Measurements from ENCODE around the gene KLHL24. TPM values are rescaled to one million over a fixed set of nuclear protein-coding genes. Genes with fewer than 3 reads are reported as not detected.
A peak's percentile ranks its signal among the peaks of the same experiment; 100 is the strongest.
"Not testable (repeated sequence)": the region's sequence is repeated elsewhere in the genome, so short reads cannot be mapped to it uniquely, and the experiment has no call there.

KLHL24 gene
- total RNA-seq, 1 donor from 2014 or later: 82.8 TPM

DNA sequence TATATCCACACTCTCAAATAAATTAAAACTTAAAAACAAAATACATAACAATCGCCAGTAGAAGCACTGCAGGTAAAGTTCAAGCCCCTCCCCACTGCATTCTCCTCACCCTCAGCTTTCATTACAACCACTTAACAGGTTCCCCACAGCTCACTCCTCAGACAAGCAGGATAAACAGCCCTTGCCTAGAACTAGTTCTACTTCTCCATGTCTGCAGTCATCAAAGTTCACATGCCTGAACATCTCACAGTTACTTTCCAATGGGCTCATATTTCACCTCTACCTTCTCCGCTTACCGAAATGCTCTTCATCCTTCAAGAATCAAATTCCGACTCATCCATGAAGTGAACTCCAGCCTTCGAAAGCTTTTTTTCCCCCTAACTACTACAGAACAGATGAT lies 66.3 kb downstream of the KLHL24 start:
- peak; percentile 10 for ATAC-seq
- TF ChIP-seq, protein P1, sequence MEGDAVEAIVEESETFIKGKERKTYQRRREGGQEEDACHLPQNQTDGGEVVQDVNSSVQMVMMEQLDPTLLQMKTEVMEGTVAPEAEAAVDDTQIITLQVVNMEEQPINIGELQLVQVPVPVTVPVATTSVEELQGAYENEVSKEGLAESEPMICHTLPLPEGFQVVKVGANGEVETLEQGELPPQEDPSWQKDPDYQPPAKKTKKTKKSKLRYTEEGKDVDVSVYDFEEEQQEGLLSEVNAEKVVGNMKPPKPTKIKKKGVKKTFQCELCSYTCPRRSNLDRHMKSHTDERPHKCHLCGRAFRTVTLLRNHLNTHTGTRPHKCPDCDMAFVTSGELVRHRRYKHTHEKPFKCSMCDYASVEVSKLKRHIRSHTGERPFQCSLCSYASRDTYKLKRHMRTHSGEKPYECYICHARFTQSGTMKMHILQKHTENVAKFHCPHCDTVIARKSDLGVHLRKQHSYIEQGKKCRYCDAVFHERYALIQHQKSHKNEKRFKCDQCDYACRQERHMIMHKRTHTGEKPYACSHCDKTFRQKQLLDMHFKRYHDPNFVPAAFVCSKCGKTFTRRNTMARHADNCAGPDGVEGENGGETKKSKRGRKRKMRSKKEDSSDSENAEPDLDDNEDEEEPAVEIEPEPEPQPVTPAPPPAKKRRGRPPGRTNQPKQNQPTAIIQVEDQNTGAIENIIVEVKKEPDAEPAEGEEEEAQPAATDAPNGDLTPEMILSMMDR (IDR thresholded peaks at IDR 0.05): no peak
- no peak for DNase-seq
- no peak overlapping the region for H3K4me3 ChIP-seq
- intact Hi-C loops (cut with DNase I): no loop called here
- H3K27ac ChIP-seq: no peak overlapping the region
- H3K36me3 ChIP-seq: no peaks in the 10 kb centered on the region
- peaks cover 15% of the 10 kb centered on the region for H3K4me1 ChIP-seq
- H3K27me3 ChIP-seq: no peaks in the 10 kb centered on the region
- H3K9me3 ChIP-seq: no peaks in the 10 kb centered on the region

DNA sequence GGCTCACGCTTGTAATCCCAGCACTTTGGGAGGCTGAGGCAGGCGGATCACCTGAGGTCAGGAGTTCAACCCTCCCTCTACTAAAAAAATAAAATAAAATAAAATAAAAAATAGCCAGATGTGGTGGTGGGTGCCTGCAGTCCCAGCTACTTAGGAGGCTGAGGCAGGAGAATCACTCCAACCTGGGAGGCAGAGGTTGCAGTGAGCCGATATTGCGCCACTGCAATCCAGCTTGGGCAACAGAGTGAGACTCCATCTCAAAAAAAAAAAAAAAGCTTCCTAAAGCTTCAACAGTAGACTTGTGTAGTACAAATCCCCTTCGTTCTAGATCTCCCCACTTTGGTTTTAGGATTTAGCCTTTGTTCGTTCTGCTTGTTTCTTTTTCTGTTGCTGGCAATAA lies 68.5 kb downstream of the KLHL24 start:
- not testable (repeated sequence) for ATAC-seq, DNase-seq

DNA sequence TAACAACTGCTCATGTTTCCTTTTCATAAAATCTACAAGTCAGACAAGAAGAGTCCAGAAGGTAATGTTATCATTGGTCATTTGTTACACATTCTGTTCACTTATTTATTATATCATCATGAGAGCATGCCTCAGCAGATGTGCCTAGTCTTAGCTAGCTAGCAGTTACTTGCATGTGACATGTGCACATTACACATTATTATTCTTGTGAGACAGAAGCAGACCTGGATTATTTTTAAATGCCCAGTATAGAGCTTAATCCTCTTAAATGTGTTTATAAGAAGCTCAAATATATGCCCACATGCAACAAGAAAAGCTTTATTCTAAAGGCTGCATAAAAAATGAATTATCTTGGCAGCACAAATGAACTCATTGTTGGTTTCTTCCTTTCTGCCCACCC lies 74.8 kb downstream of the KLHL24 start:
- no peak overlapping the region for H3K4me3 ChIP-seq
- intact Hi-C loops (cut with DNase I): no loop called here

More for the DNA sequence above, 68.5 kb downstream of the KLHL24 start:
- H3K9me3 ChIP-seq; H3K27me3 ChIP-seq; intact Hi-C loops (cut with DNase I); H3K36me3 ChIP-seq; H3K4me3 ChIP-seq; H3K27ac ChIP-seq: not testable (repeated sequence)
- peaks cover 14% of the 10 kb centered on the region for H3K4me1 ChIP-seq

DNA sequence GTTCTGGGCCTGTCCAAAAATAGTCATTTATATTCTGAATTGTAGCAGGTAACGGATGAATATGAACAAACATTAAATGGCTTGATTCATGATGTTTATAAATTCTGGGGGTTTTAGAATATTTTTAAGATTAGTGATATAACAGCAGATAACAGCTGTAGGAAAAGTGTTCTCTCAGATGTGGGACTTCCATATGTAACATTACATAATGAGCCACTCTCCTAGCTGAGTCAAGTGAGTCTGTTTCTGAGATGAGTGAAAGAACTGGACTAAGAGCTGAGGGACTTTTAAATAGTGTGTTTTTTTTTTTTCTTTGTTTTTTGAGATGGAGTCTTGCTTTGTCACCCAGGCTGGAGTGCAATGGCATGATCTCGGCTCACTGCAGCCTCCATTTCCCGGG lies 76.1 kb downstream of the KLHL24 start:
- H3K27me3 ChIP-seq: no peaks in the 10 kb centered on the region
- peaks cover 5% of the 10 kb centered on the region for H3K36me3 ChIP-seq
- H3K4me1 ChIP-seq: no peaks in the 10 kb centered on the region
- TF ChIP-seq, protein P1 (IDR thresholded peaks at IDR 0.05): no peak
- no peak for DNase-seq
- no peak overlapping the region for H3K27ac ChIP-seq
- no peaks in the 10 kb centered on the region for H3K9me3 ChIP-seq
- no peak for ATAC-seq
- intact Hi-C loops (cut with DNase I): no loop called here
- no peak overlapping the region for H3K4me3 ChIP-seq

More for the DNA sequence above, 74.8 kb downstream of the KLHL24 start:
- no peak for ATAC-seq
- H3K4me1 ChIP-seq: no peaks in the 10 kb centered on the region
- H3K36me3 ChIP-seq: no peaks in the 10 kb centered on the region
- TF ChIP-seq, protein P1 (IDR thresholded peaks at IDR 0.05): no peak
- no peak for DNase-seq
- H3K27me3 ChIP-seq: no peaks in the 10 kb centered on the region
- H3K9me3 ChIP-seq: no peaks in the 10 kb centered on the region
- H3K27ac ChIP-seq: no peak overlapping the region

DNA sequence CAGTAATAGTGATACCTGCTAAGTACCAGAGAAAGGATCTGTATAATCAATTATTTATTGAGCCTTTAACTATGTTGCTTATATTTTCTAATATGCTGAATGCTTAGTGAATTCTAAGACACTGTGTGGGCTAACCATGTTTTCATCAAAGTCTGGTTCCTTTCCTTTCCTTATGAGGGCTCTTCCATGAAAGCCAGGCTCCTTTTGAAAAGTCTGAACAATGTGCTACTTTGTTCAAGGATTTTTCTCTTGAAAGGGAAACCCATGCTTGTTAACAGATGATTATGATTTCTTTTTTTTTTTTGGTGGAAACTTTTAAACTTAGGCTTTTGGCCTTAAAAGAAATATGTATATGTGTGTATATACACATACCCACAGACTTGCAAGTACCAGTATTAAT lies 79.2 kb downstream of the KLHL24 start:
- H3K9me3 ChIP-seq: no peaks in the 10 kb centered on the region
- H3K36me3 ChIP-seq: peaks cover 34% of the 10 kb centered on the region
- intact Hi-C loops (cut with DNase I): no loop called here
- no peak overlapping the region for H3K27ac ChIP-seq
- H3K27me3 ChIP-seq: no peaks in the 10 kb centered on the region
- TF ChIP-seq, protein P1 (IDR thresholded peaks at IDR 0.05): no peak
- no peak for DNase-seq
- no peak for ATAC-seq
- H3K4me1 ChIP-seq: no peaks in the 10 kb centered on the region
- H3K4me3 ChIP-seq: no peak overlapping the region

DNA sequence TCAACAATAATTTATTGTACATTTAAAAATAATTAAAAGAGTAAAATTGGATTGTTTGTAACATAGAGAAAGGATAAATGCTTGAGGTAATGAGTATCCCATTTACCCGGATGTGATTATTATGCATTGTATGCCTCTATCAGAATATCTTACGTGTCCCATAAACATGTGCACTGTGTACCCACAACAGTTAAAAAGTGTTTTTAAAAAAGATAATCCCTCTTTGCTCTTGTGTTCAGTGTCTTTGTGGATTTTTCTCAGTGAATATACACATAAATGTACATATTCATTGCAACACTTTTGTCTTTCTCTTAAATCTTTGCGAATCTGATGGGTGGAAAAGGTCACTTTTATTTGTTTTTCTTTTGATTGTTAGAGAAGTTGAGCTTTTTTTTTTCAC lies 82.6 kb downstream of the KLHL24 start:
- intact Hi-C loops (cut with DNase I): no loop called here
- DNase-seq: no peak
- no peak overlapping the region for H3K4me3 ChIP-seq
- no peaks in the 10 kb centered on the region for H3K4me1 ChIP-seq
- peaks cover 68% of the 10 kb centered on the region for H3K36me3 ChIP-seq
- no peaks in the 10 kb centered on the region for H3K9me3 ChIP-seq
- no peaks in the 10 kb centered on the region for H3K27me3 ChIP-seq
- H3K27ac ChIP-seq: no peak overlapping the region
- no peak for ATAC-seq
- TF ChIP-seq, protein P1 (IDR thresholded peaks at IDR 0.05): no peak

Measured in upper lobe of right lung (tissue), 1 donor.